IPS-11a (cell line): ENCODE measurements around the gene GPX5.
"Not testable (repeated sequence)": the region's sequence is repeated elsewhere in the genome, so short reads cannot be mapped to it uniquely, and the experiment has no call there.

ENCODE experiments used
- H3K4me3 ChIP-seq: one replicate; pipeline ENCODE4 v1.5.1; 2013; ENCODE audit warnings: low read depth, low read length, control low read depth

Gene GPX5

GRCh38 chr6:28512387-28512786 lies 13.3 kb upstream of the GPX5 start:
- H3K4me3 ChIP-seq: not testable (repeated sequence)

GRCh38 chr6:28515676-28516075 lies 10.0 kb upstream of the GPX5 start, which contains the start of gene GPX6:
GPX6 (minus strand) TSS chr6:28515793; CDS start chr6:28515743, 50 bp downstream.
- no peak within 1 kb of the TSS for H3K4me3 ChIP-seq

GRCh38 chr6:28517964-28518363 lies 7.7 kb upstream of the GPX5 start:
- H3K4me3 ChIP-seq: no peak overlapping the region

- H3K4me3 ChIP-seq: no peak overlapping the region
Measured at GRCh38 chr6:28522594-28523240, 3.0 kb upstream of the GPX5 start.

GRCh38 chr6:28523241-28523622 lies 2.4 kb upstream of the GPX5 start:
- H3K4me3 ChIP-seq: no peak overlapping the region

- H3K4me3 ChIP-seq: no peak overlapping the region
Measured at GRCh38 chr6:28530777-28531176, 5.1 kb downstream of the GPX5 start.

- H3K4me3 ChIP-seq: no peak overlapping the region
Measured at GRCh38 chr6:28531479-28532128, 5.9 kb downstream of the GPX5 start.

- H3K4me3 ChIP-seq: no peak overlapping the region
Measured at GRCh38 chr6:28534306-28534705, 8.6 kb downstream of the GPX5 start.

GRCh38 chr6:28534875-28535274 lies 9.2 kb downstream of the GPX5 start:
- no peak overlapping the region for H3K4me3 ChIP-seq

GRCh38 chr6:28537065-28537464 lies 11.4 kb downstream of the GPX5 start:
- H3K4me3 ChIP-seq: peak overlapping the region; percentile 71

- peak overlapping the region; percentile 71 for H3K4me3 ChIP-seq
Measured at GRCh38 chr6:28537509-28538140, 11.9 kb downstream of the GPX5 start.

- peak overlapping the region; percentile 55 for H3K4me3 ChIP-seq
Measured at GRCh38 chr6:28541996-28542395, 16.3 kb downstream of the GPX5 start.

- H3K4me3 ChIP-seq: peak overlapping the region; percentile 72
Measured at GRCh38 chr6:28542440-28543296, 17.0 kb downstream of the GPX5 start.

GRCh38 chr6:28543651-28544610 lies 18.2 kb downstream of the GPX5 start:
- H3K4me3 ChIP-seq: peak overlapping the region; percentile 72

- H3K4me3 ChIP-seq: no peak overlapping the region
Measured at GRCh38 chr6:28545955-28546354, 20.3 kb downstream of the GPX5 start.

GRCh38 chr6:28547003-28547402 lies 21.3 kb downstream of the GPX5 start:
- not testable (repeated sequence) for H3K4me3 ChIP-seq

GRCh38 chr6:28551891-28552666 lies 26.4 kb downstream of the GPX5 start:
- H3K4me3 ChIP-seq: no peak overlapping the region

GRCh38 chr6:28553384-28553985 lies 27.8 kb downstream of the GPX5 start:
- peak overlapping the region; percentile 34 for H3K4me3 ChIP-seq
